HG02943 (cell line): ENCODE results near the gene MIER2.
"Not testable (repeated sequence)": the region's sequence is repeated elsewhere in the genome, so short reads cannot be mapped to it uniquely, and the experiment has no call there.

Experiments
- ATAC-seq: cut with Tn5 transposase; IDR thresholded peaks from one replicate; pipeline ENCODE4 v1.9.1; 2021; ENCODE audit warnings: mild to moderate bottlenecking, low read depth, moderate library complexity; ENCODE audit not compliant: unreplicated experiment

Gene MIER2

GRCh38 chr19:290372-291005 lies 54.1 kb downstream of the MIER2 start:
- ATAC-seq = no peak

GRCh38 chr19:289651-290371 lies 54.8 kb downstream of the MIER2 start:
- ATAC-seq = no peak

GRCh38 chr19:288911-289310 lies 55.7 kb downstream of the MIER2 start:
- no peak for ATAC-seq

- no peak for ATAC-seq
Measured at GRCh38 chr19:287381-287871, 57.2 kb downstream of the MIER2 start.

GRCh38 chr19:283395-283794 lies 61.2 kb downstream of the MIER2 start:
- ATAC-seq = no peak

GRCh38 chr19:282501-282900 lies 62.1 kb downstream of the MIER2 start:
- ATAC-seq = no peak

GRCh38 chr19:281992-282391 lies 62.6 kb downstream of the MIER2 start:
- ATAC-seq = no peak

- ATAC-seq = no peak
Measured at GRCh38 chr19:281156-281853, 63.3 kb downstream of the MIER2 start.

GRCh38 chr19:280541-281009 lies 64.0 kb downstream of the MIER2 start:
- ATAC-seq = no peak

GRCh38 chr19:279656-280055 lies 64.9 kb downstream of the MIER2 start:
- ATAC-seq = no peak

GRCh38 chr19:279231-279630 lies 65.4 kb downstream of the MIER2 start:
- ATAC-seq = no peak

GRCh38 chr19:277581-278165 lies 66.9 kb downstream of the MIER2 start:
- ATAC-seq = no peak

- ATAC-seq = no peak
Measured at GRCh38 chr19:277131-277530, 67.5 kb downstream of the MIER2 start.

- no peak for ATAC-seq
Measured at GRCh38 chr19:275958-276646, 68.5 kb downstream of the MIER2 start.

GRCh38 chr19:275000-275399 lies 69.6 kb downstream of the MIER2 start:
- no peak for ATAC-seq

GRCh38 chr19:273393-273792 lies 71.2 kb downstream of the MIER2 start:
- no peak for ATAC-seq

- ATAC-seq = no peak
Measured at GRCh38 chr19:271856-272255, 72.7 kb downstream of the MIER2 start.

- ATAC-seq = not testable (repeated sequence)
Measured at GRCh38 chr19:270766-271318, 73.8 kb downstream of the MIER2 start.

GRCh38 chr19:269241-269640 lies 75.4 kb downstream of the MIER2 start:
- no peak for ATAC-seq

GRCh38 chr19:262125-262524 lies 82.5 kb downstream of the MIER2 start:
- no peak for ATAC-seq
